GM18508 (cell line): Measurements from ENCODE around the gene ECSIT.

Experiments used
- ATAC-seq: cut with Tn5 transposase; IDR thresholded peaks from one replicate; pipeline ENCODE4 v1.9.1; 2021; ENCODE audit warnings: moderate number of reproducible peaks; ENCODE audit not compliant: insufficient read depth, unreplicated experiment

Gene ECSIT

DNA sequence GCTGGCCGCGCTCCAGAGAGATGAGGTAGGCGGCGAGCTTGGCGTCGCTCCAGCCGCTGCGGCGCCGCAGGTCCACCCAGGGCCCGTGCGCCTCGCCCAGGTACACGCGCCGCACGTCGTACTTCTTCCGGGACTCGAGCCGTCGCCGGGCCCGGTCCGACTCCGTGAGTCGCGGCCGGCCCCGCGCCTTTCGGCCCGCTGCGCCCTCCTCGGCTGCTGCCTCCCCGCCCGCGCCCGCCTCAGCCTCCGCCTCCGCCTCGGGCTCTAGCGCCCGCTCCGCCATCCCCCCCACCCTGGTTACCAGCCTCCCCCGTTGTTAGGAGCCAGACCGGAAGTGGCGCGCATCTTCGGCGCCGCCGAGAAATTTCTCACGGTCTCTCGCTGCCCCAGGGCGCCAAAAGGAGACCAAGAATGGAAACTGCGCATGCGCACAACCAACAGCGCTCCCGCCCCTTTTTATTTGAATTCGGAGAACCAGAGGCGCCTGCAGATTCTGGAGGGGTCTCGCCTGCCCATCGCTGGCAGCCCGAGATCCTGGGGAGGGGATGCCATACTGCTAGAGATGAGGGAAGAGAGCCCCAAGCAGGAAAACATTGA is 23.3 kb downstream of the ECSIT start, which contains the start of gene ZNF653:
Gene ZNF653, minus strand, starts transcription at position 336 of the 597 bp plus-strand sequence. Its CDS starts 53 bp downstream, at position 283.
- peak; percentile 22 for ATAC-seq

DNA sequence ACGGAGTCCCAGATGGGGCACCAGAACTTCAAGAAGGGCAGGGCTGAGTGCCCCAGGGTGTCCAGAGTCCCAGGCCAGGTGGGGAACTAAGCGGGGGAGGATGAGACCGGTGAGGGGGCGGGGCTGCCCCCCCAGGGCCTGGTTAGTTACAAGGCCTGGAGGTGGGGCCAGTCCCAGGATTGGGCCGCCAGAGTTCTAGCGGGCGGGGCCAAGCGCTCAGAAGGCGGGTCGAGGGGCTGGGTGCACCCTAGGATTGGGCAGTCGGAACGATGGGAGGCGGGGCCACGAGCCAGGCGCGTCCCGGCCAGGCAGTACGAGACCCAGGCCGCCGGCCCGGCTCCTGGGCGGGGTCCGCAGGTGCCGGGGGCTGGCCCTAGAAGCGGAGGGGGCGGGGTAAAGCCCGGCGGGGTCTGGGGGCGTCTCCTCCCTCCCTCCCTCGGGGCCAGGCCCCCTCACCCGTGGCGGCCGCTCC is 23.9 kb downstream of the ECSIT start:
- peak; percentile 62 for ATAC-seq

DNA sequence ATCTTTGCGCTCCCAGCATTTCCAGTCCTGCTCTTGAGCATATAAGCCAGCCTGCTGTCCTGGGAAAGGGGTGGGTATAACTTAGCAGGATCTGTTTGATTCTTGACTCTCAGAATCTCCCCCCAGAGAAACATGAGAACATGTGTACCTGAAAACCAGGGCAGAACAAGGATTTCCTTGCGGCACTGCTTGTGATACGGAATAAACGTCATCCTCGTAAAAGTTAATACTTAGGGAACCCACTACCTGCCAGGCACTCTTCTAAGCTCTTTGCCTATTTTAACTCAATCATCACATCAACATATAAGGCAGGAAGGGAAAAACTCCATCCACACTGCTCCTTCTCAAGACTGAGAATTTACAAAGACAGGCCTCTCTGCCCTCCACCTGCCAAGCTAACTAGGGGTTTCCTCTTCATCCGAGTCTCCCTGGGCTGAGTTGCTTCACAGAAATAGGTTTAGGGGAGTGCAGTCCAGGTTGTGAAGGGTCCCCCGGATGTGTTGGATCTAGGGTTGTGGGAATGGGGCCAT is 24.4 kb downstream of the ECSIT start:
- no peak for ATAC-seq

DNA sequence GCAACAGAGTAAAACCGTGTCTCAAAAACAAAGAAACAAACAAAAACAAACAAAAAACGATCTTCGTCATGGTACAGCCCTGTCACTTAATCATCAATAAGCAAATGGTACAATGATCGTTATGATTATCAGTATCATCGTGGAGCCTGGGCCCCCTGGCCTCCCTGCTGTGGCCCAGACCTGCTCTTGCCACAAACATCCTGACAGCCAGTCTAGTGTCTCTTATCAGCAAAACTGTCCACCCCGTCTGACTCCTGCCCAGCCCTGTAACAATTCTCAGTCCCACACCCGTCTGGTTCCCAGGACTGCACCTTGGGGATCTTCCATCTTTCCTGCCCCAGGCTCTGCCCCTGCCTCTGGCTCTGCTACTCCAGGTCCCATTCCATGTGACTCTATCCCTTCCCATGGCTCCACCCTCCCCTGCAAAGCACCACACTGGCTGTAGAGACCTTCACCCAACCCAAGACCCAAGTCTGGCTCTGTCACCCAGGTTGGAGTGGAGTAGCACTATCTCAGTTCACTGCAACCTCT is 29.0 kb downstream of the ECSIT start:
- ATAC-seq: no peak

DNA sequence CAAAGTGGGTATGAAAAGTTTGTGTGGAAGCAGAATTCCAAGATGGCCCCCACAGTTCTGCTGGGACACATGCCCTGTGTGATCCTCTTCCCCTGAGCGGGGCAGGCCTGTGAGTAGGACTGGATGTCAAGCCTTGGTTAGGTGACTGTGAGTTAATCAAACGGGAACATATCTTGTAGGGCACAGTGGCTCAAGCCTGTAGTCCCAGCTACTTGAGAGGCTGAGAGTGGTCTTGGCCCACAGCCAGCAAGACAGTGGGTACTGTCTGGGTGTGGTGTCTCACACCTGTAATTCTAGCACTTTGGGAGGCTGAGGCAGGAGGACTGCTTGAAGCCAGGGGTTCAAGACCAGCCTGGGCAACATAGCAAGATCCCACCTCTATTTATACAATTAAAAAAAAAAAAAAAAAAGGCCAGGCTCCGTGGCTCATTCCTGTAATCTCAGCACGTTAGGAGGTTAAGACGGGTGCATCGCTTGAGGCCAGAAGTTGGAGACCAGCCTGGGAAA is 29.7 kb downstream of the ECSIT start:
- no peak for ATAC-seq

DNA sequence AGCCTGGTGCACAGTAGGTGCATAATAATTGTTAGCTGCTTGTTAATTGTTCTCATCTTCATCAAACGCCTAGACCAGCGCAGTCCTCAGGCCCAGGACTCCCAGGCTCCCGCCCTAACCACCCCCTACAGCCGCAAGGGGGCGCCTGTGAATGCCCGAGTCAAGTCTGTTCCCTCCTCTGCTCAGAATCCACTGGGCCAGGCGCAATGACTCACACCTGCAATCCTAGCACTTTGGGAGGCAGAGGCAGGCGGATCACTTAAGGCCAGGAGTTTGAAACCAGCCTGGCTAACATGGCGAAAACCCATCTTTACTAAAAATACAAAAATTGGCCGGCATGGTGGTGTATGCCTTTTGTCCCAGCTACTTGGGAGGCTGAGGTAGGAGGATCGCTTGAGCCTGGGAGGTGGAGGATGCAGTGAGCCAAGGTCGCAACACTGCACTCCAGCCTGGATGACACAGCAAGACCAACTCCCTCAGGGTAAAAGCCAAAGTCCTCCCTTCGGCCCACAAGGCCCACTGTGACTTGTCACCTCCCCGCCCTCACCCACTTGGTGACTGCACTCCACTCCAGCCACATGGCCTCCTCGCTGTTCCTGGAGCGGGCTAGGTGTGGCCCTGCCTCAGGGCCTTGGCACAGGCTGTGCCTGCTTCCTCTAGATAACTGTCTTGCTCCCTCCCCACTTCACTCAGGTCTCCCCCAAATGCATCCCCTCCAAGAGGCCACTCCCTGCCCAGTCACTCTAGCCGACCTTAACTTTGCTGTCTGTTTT is 32.4 kb downstream of the ECSIT start:
- no peak for ATAC-seq

DNA sequence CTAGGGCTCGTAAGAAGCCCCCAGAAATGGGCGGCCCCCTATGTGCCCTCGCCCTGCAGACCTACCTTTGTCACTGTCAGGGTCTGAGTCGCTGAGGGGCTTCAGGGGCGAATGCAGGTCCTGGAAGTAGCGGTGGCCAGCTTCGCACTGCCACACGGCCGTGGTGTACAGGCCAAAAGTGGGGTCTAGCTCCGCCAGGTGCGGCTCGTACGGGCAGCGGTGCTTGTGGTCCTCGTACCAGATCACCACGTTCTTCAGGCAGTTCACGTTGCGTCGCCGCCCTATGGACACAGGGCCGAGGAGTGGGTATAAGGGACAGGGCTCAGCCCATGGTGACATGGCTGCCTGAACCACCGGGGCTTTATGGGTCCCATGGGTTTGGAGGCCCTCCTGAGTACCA is 33.0 kb downstream of the ECSIT start:
- no peak for ATAC-seq

DNA sequence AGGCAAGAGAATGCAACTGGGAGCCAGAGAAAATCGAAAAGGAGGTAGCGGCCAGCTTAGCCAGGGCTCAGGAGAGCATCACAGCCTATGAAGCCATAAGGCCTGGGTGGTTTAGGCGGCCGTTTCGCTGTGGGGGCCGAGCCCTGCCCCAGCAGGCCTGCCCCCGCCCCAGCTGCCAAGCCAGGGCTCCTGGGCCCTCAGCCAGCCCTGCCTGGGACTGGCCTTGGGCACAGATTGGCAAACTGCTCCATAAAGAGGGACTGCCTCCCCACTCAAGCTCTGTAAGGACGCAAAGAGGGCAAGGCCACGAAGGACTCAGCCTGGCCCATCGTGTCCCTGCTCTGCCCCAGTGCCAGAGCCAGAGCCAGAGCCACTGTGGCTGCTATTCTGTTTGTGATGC is 33.5 kb downstream of the ECSIT start:
- ATAC-seq: no peak

DNA sequence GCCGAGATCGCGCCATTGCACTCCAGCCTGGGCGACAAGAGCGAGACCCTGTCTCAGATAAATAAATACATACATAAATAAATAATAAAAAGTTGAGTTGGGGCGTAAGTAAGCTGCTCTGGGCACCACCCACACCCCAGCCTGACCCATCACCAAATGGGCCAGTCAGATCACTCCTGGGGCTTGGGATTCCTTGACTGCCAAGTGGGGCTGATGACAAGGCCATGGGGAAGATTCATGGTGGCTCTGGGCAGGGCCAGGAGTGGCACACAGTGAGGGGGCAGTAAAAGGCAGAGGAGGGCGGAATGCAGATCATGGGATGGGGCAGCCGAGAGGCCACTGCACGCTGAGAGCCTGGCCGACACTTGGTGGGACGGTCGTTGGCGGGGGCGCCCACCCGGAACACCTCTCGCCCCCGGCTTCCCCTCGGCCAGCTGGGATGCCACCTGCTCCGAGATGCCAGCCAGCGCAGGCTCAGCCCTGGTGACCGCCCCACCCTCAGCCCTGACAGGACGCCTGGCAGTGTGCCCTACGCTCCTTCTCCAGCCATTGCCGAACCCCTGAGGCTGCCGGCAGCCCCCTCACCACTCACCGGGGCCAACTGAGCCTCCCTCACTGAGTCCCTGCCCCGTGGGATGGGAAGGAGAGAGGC is 34.2 kb downstream of the ECSIT start:
- ATAC-seq: no peak

DNA sequence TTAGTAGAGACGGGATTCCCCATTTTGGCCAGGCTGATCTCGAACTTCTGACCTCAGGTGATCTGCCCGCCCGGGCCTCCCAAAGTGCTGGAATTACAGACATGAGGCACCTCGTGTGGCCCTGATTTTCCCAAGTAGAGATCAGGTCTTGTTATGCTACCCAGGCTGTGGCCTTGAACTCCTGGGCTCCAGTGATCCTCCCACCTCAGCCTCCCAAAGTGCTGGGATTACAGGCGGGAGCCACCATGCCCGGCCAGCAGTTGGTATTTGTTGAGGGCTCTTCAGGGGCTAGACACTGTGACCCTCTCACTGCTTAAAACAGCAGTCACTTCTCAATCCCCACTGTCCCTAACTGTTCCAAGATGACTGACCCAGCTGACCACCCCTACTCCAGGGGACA is 39.6 kb downstream of the ECSIT start:
- no peak for ATAC-seq

DNA sequence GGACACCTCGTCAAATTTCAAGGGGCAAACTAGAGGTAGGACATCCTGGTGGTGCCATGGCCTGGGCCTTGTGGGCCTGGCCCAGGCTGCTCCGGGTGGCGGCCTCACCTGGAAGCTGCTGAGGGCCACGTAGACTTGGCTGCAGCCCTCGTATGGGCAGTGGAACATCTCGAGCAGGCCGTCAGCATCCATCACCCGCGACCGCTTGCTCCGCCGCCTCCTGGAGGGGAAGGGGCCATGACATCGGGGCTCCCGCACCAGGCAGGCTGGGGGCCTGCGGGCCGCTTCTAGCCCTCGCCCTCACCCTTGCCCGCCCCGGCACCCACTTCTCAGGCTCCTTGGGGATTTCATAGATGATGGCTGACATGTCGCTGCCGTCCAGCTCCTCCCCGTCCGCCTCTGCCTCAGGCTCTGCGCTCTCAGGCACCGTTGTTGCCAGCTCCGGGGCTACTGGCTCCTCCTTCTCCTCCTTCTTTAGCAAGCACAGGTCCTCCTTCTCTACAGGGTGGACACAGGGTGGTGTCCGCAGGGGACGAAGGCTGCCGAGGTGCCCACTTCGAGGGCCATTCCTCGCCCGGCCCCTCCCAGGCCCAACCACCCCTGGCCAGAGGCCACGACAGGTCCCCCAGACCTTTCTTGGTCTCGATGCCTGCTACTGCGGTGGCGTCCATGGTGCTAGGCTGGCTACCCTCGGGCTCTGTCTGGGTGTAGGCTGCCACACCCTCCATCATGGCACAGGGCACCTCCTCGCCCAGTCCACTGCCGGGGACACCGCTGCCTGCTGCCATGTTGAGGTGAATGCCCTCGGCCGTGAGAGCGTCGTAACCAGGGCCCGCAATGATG is 42.1 kb downstream of the ECSIT start:
- ATAC-seq: no peak

DNA sequence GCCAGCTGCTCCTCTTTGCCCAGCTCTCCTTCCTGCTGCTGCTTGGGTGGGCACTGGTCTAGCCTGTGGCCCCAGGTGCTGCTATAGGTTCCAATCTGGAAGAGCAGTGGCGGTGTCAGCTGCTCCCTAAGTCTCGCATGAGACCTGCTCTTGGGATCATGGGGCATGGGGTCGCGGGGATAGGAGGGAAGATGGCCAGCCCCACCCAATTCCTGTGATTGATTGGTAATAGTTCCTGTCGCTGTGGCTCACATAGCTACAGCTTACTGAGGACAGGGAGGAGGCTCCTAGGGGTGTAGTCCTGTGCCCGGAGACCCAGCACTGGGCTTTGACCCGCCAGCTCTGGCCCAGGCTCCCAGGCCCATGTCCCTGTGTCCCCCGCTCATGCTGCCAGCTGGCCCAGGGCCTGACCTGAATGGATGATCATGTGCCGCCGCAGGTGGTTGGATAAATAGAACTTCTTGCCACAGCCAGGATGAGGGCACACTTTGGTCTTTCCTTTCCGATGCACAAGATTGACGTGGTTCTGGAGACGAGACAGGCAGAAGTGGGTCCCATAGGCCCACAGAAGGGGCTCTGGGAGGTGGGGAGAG is 43.6 kb downstream of the ECSIT start:
- ATAC-seq: no peak

DNA sequence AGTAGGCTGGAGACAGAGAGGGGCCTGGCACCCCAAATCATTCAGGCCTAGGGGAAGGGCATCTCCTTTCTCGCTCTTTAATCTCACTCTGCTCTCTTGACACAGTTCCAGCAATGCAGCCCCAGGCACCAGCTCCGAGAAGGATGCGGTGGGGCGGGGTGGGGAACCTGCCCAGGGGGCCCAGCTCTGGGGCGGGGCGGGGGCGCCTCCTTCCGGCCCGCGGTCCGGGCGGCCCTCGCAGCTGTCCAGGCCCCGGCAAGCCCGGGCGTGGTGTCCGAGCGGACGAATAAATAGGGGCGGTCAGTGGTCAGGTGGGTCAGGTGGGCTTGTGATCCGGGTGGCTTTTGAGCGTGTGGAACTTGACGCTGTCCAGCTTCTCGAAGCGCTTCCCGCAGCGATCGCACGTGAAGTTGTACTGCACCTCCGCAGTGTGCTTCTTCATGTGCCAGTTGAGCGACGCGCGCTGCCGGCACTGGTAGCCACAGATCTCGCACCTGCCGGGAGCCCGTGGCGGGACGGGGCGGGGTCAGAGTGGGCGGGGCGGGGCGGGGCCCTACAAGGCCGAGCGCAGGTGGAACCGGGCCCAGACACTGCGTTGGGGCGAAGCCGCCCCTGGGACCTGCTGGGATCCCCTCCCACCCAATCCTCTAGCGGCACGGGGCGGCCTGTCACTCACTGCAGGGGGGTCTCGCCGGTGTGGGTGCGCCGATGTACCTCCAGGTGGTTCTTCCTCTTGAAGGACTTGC is 45.4 kb downstream of the ECSIT start:
- ATAC-seq: no peak

DNA sequence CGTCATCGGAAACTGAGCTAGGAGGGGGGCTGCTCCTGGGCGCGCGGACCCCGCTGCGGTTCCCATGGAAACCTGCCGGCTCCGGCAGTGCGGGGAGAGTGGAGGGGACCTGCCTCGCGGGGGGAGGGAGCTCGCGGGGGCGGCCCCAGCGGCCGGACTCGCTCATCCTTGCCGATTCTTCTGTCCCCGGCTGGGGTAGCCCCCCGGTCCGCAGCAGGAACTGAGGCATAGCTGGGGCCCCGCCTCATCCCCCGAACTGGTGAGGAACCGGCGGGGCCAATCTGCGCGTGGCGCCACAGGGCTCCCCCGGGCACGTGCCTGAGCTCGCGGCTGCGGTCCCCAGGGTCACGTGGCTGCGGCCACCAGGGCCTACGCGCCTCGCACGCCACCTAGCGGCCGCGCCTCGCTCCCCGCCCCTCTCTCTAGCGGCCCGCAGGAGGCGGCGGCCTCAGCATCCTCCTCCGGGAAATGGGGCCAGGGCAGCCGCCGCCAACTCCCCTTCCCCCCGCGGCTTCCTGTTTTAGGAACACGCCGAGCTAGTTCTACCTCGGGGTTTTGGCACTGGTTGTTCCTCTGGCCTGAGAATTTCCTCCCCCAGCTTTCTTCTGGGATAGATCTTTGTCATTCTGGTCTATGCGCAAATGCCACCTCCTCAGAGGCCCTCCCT is 46.4 kb downstream of the ECSIT start:
- no peak for ATAC-seq

DNA sequence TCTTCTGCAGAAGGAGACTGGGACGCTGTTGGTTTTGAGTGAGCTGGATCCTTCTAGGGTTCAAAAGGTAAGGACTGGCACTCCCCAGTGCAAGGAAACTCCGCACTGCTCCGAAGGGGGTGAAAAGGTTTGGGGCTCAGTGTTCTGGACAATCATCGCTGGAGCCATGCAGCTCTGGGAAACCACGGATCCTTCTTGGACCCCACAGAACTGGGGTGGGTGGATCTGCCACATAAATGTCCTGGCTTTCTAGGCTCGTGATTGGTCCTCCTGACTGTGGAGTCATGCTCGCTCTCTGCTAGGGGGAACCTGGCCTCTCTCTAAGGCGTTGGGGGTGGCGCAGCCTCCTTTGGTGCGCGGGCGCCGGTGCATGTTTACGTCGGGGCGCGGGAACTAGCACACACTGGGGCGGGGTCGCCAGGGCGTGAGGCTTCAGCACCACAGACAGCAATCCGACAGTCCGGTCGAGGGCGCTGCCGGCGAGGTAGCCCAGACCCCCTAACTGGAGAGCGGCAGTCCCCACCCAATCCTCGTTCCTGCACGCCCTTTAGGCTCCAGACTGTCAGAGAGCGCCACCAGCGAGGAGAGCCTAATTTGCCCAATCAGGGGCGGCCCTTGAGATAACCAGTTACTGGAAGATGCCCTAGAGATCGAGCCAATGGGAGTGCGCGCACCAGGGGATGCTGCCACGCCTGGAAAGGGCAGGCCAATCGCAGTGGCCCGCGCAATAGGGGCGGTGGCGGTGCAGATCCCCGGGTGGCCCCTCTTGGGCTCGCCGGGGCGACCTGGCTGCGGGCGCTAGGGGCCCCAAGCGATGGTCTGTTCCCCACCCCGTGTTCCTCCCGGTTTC is 47.2 kb downstream of the ECSIT start:
- ATAC-seq: no peak

DNA sequence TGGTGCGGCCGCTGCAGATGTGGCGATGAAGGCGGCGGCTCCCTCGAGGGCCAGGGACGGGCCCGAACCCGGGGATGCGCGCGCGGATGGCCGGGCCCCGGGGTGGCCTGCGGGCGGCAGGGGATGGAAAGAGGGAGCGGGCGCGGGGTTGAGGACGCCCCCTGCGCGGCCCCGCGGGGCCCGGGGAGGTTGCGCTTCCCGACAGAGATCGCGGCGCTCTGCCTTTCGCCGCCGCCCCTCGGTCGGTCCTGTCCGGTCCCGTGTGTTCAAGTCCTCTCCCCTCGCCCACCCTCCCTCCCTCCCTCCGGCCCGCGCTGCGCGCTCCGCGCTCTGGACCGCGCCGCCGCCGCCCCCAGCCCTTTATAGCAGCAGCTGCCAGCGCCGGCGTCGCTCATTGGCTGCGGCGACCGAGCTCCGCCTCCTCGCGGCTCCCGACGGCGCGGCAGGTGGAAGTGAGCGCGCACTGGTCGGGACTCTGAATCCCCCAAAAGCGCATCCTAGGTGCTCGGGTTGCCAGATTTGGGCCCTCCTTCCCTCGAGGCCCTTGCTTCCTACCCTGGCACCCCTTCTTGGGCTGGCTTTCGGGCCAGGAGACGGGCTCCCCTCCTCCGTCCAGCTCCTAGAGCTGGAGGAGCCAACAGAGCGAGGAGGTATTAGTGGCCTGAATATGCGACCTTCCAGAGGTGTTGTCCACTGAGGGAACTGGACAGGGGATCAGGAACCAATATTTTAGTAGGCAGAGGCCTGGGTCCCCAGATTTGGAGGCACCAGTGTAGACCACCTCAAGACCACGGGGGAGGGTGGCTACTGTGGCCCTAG is 48.0 kb downstream of the ECSIT start, which contains the start of gene ELAVL3:
Gene ELAVL3, minus strand, starts transcription at position 332 of the 819 bp plus-strand sequence. CDS start 438 bp downstream, outside the sequence.
- ATAC-seq: no peak
